NT2/D1 (cell line): ENCODE measurements around the gene CDKL5.

ENCODE experiments used
- DNase-seq: peaks from one replicate; pipeline ENCODE4 v3.0.0-alpha.2; 2011; ENCODE audit warnings: low read depth, low spot score
- H3K27me3 ChIP-seq: 2 replicates; pipeline ENCODE4 v1.6.0; 2011; ENCODE audit warnings: mild to moderate bottlenecking; ENCODE audit not compliant: insufficient read length, insufficient read depth
- H3K36me3 ChIP-seq: 2 replicates; pipeline ENCODE4 v1.6.1; 2011; ENCODE audit warnings: mild to moderate bottlenecking, low read length, mixed read lengths; ENCODE audit not compliant: insufficient read depth, insufficient read length
- H3K4me1 ChIP-seq: 2 replicates; pipeline ENCODE4 v1.5.1; 2011; ENCODE audit not compliant: insufficient read depth, insufficient read length
- H3K4me3 ChIP-seq: 2 replicates; pipeline ENCODE4 v1.5.1; 2011; ENCODE audit warnings: low read depth; ENCODE audit not compliant: insufficient read length
- H3K9ac ChIP-seq: 2 replicates; pipeline ENCODE4 v1.6.0; 2011; ENCODE audit warnings: low read depth; ENCODE audit not compliant: insufficient read length
- H3K9me3 ChIP-seq: 2 replicates; pipeline ENCODE4 v1.5.1; 2011; ENCODE audit warnings: mild to moderate bottlenecking, low read length; ENCODE audit not compliant: insufficient read depth
- SUZ12 ChIP-seq: IDR thresholded peaks from 2 replicates; pipeline ENCODE4 v1.6.1; 2011; ENCODE audit not compliant: insufficient read length, insufficient read depth; ENCODE audit errors: extremely low read depth
- YY1 ChIP-seq: IDR thresholded peaks from 2 replicates; pipeline ENCODE4 v1.6.1; 2011; ENCODE audit not compliant: insufficient read length, insufficient read depth
- ZNF274 ChIP-seq: IDR thresholded peaks from 2 replicates; pipeline ENCODE4 v1.6.1; 2011; ENCODE audit warnings: mild to moderate bottlenecking, low read depth, low read length

Gene CDKL5

DNA sequence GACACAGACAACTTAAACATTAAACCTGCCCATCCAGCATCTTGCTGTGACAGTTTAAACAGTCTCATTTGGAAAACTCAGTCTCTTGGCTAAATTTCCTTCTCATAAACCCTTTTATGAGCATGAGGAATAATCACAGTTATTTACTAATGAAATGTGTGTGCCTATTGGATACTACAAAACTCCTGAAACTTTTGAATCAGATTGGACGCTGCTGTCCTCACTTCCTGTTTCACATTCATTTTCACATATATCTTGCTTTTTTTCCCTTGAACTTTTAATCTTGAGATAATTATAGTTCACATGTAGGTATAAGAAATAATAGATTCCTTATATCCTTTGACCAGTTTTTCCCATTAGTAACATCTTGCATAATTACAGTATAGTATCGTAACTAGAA, 111.7 kb downstream of the CDKL5 start:
- Histone ChIP-seq H3K9ac (no peak overlapping the region), H3K36me3 (no peaks in the 10 kb centered on the region), H3K9me3 (no peaks in the 10 kb centered on the region), H3K4me1 (no peaks in the 10 kb centered on the region), H3K27me3 (no peaks in the 10 kb centered on the region), H3K4me3 (no peak overlapping the region)
- DNase-seq: no peak
- TF ChIP-seq YY1 (no peak), SUZ12 (no peak)

GRCh38 chrX:18537524-18537923, 112.1 kb downstream of the CDKL5 start:
- Histone ChIP-seq H3K4me1 (no peaks in the 10 kb centered on the region), H3K4me3 (no peak overlapping the region), H3K27me3 (no peaks in the 10 kb centered on the region), H3K36me3 (no peaks in the 10 kb centered on the region), H3K9ac (no peak overlapping the region), H3K9me3 (no peaks in the 10 kb centered on the region)
- TF ChIP-seq YY1: no peak
- TF ChIP-seq SUZ12: no peak
- TF ChIP-seq ZNF274: no peak
- DNase-seq: no peak

- TF ChIP-seq SUZ12 (no peak), YY1 (no peak), ZNF274 (no peak)
- no peaks in the 10 kb centered on the region for H3K4me1 ChIP-seq
- no peaks in the 10 kb centered on the region for H3K27me3 ChIP-seq
- no peak overlapping the region for H3K4me3 ChIP-seq
- DNase-seq: no peak
- no peaks in the 10 kb centered on the region for H3K9me3 ChIP-seq
- no peak overlapping the region for H3K9ac ChIP-seq
- no peaks in the 10 kb centered on the region for H3K36me3 ChIP-seq
Measured at GRCh38 chrX:18542131-18542530, 116.7 kb downstream of the CDKL5 start.

GRCh38 chrX:18542905-18543304, 117.5 kb downstream of the CDKL5 start:
- no peaks in the 10 kb centered on the region for H3K27me3 ChIP-seq
- DNase-seq: no peak
- no peak for TF ChIP-seq YY1
- H3K9me3 ChIP-seq: no peaks in the 10 kb centered on the region
- no peak overlapping the region for H3K9ac ChIP-seq
- no peaks in the 10 kb centered on the region for H3K36me3 ChIP-seq
- no peak overlapping the region for H3K4me3 ChIP-seq
- no peaks in the 10 kb centered on the region for H3K4me1 ChIP-seq

DNA sequence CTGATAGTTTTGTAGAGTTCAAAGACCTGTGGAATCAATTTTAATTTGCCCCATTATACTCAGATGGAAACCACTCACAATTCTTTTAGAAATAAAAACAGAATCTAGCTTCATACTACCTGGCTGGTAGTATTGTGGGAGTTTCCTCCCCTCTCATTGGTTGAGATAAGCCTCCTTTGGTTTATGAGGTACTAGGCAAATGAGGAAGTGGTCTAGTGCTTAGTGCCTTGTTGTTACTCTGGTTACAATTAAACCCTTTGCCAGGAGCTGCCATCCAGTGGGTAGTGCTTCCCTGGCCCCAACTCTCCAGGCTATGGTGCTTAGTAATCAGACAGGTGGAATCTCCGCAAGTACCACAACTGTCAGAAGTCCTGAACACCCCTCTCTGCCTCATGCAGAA, 118.3 kb downstream of the CDKL5 start:
- H3K9me3 ChIP-seq: no peaks in the 10 kb centered on the region
- H3K27me3 ChIP-seq: no peaks in the 10 kb centered on the region
- TF ChIP-seq ZNF274 (no peak), SUZ12 (no peak), YY1 (no peak)
- H3K36me3 ChIP-seq: no peaks in the 10 kb centered on the region
- H3K4me1 ChIP-seq: no peaks in the 10 kb centered on the region
- H3K9ac ChIP-seq: no peak overlapping the region
- no peak for DNase-seq
- no peak overlapping the region for H3K4me3 ChIP-seq

DNA sequence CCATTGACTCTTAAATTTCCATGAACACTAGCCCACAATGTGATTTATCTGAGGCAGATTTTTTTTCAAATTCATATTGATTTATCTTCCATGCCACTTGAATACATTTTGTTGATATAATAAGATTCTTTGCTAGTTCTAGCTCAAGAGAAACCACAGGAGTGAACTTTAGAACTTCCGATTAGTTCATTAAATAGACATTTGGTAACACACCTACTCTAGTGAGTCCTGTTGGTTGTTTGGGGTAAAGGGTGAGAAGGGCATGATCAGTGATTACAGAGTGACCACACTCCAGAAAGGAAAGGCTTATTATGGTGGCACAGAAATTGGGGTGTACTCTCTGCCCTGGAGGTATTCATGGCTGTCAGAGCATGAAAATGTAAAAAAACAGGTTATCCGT, 120.4 kb downstream of the CDKL5 start:
- H3K36me3 ChIP-seq: no peaks in the 10 kb centered on the region
- no peak for TF ChIP-seq ZNF274
- TF ChIP-seq SUZ12: no peak
- no peak for TF ChIP-seq YY1
- no peak for DNase-seq
- H3K9me3 ChIP-seq: no peaks in the 10 kb centered on the region
- H3K4me3 ChIP-seq: no peak overlapping the region
- H3K9ac ChIP-seq: no peak overlapping the region
- peaks cover 2% of the 10 kb centered on the region for H3K4me1 ChIP-seq
- H3K27me3 ChIP-seq: no peaks in the 10 kb centered on the region

DNA sequence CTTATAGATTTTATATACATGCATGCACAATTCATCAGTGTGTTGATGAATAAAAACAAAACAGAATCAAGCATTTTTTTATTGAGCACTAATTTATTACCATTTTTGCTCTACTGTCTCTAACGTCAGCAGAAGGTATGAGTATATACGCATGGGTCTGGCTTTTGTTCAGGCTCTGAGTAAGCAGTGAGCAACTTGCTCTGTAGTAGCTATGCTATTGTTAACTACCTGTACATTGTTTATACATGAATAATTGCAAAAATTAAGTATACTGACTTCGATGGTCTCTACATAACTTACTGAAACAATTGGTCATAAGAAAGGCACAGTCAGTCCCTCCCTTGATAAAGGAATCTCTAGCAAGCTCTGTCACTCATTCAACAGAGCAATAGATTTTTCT, 123.6 kb downstream of the CDKL5 start:
- Histone ChIP-seq H3K9ac (no peak overlapping the region), H3K9me3 (no peaks in the 10 kb centered on the region), H3K4me3 (no peak overlapping the region), H3K36me3 (no peaks in the 10 kb centered on the region), H3K4me1 (peaks cover 2% of the 10 kb centered on the region), H3K27me3 (no peaks in the 10 kb centered on the region)
- no peak for DNase-seq
- TF ChIP-seq YY1 (no peak), ZNF274 (no peak), SUZ12 (no peak)

GRCh38 chrX:18549643-18550042, 124.2 kb downstream of the CDKL5 start:
- H3K9ac ChIP-seq: no peak overlapping the region
- no peak overlapping the region for H3K4me3 ChIP-seq
- DNase-seq: no peak
- peaks cover 2% of the 10 kb centered on the region for H3K4me1 ChIP-seq
- H3K27me3 ChIP-seq: no peaks in the 10 kb centered on the region
- no peaks in the 10 kb centered on the region for H3K9me3 ChIP-seq
- TF ChIP-seq YY1: no peak
- H3K36me3 ChIP-seq: no peaks in the 10 kb centered on the region
